Epithelial cell of proximal tubule (primary cell): ENCODE data around the gene PRKCD. TPM values are rescaled to one million over a fixed set of nuclear protein-coding genes. Genes with fewer than 3 reads are reported as not detected.

ENCODE experiments used
- DNase-seq: peaks from one replicate; pipeline ENCODE4 v3.0.0-alpha.2; 2011; ENCODE audit warnings: low read depth
- H3K4me3 ChIP-seq: 2 replicates; pipeline ENCODE4 v1.5.1; 2011; ENCODE audit warnings: low read depth, mild to moderate bottlenecking, low read length
- total RNA-seq: library from RNA; depleted of rRNA; stranded (reverse); fragments of >200 nt; gene quantifications from 2 replicates; pipeline ENCODE4 v1.2.3, GENCODE V29; 2015
- TF ChIP-seq, protein P1 (sequence below): conservative IDR thresholded peaks from 2 replicates; pipeline ENCODE4 v1.5.1; 2012; ENCODE audit warnings: low read depth, mild to moderate bottlenecking, low read length

The PRKCD gene
- total RNA-seq, 1 donor from 2014 or later: 4.0 TPM

DNA sequence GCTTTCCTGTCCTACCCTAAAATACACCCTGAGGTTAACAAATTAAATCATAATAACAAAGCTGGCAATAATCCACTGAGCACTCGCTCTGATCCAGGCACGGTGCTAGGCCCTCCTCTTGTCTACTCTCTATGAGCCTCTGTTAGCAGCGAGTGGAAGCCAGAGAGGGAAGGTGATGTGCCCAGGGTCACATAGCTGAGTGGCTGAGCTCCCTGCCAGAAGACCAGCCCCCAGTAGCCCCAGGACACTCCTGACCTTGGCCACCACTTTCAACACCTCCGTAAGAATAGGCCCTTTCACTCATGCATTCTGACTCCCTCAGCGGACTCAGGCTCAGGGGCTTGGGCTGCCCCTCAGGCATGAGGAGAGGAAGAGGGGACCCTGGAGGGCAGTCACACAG is 9.5 kb upstream of the PRKCD start:
- no peak overlapping the region for H3K4me3 ChIP-seq
- no peak for DNase-seq
- TF ChIP-seq, protein P1, sequence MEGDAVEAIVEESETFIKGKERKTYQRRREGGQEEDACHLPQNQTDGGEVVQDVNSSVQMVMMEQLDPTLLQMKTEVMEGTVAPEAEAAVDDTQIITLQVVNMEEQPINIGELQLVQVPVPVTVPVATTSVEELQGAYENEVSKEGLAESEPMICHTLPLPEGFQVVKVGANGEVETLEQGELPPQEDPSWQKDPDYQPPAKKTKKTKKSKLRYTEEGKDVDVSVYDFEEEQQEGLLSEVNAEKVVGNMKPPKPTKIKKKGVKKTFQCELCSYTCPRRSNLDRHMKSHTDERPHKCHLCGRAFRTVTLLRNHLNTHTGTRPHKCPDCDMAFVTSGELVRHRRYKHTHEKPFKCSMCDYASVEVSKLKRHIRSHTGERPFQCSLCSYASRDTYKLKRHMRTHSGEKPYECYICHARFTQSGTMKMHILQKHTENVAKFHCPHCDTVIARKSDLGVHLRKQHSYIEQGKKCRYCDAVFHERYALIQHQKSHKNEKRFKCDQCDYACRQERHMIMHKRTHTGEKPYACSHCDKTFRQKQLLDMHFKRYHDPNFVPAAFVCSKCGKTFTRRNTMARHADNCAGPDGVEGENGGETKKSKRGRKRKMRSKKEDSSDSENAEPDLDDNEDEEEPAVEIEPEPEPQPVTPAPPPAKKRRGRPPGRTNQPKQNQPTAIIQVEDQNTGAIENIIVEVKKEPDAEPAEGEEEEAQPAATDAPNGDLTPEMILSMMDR: no peak

DNA sequence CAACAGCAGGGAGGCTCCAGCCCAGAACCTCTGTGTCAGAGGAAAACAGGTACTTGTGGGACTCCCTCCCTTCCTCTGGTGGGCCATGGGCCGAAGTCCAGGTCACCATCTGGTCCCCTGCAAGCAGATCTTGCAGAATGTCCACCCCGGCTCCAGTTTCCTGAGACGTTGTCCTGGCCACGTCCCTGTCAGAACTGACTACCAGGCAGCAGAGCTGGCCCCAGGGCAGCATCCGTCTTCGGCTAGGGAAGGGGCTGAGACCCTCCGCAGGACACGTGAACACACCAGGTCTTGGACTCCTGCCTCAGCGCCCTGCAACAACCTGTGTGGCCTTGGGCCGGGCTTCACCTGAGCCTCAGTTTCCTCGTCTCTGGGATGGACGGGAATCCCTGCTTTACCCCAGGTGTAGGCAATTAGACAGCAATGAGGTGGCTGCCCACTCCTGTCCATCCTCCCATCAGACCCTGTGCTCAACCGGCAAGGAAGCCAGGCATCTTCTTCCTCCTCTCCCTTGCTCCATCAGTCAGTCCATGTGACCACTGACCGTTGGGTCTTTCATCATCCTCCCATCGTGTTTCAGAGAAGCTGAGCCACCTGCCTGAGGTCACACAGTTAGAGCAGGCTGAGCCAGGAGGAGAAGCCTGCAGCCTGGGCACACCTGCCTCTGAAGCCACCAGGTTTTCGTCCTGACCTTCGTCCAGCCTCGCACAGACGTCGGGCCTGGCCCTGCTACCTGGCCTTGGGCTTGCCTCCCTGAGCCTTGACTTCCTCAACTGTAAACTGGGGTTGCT is 8.9 kb upstream of the PRKCD start:
- DNase-seq: no peak
- no peak overlapping the region for H3K4me3 ChIP-seq
- TF ChIP-seq, protein P1: no peak

GRCh38 chr3:53153264-53153823 is 7.7 kb upstream of the PRKCD start:
- H3K4me3 ChIP-seq: no peak overlapping the region
- TF ChIP-seq, protein P1: no peak
- no peak for DNase-seq

GRCh38 chr3:53153980-53154379 is 7.0 kb upstream of the PRKCD start:
- no peak for DNase-seq
- H3K4me3 ChIP-seq: no peak overlapping the region
- TF ChIP-seq, protein P1: no peak

- TF ChIP-seq, protein P1: no peak
- no peak overlapping the region for H3K4me3 ChIP-seq
- no peak for DNase-seq
These were observed 6.1 kb upstream of the PRKCD start for GRCh38 chr3:53154881-53155285.

GRCh38 chr3:53155760-53156159 is 5.2 kb upstream of the PRKCD start:
- no peak overlapping the region for H3K4me3 ChIP-seq
- no peak for DNase-seq
- TF ChIP-seq, protein P1: no peak
